Measurements from ENCODE around the gene SYF2. TPM values are rescaled to one million over a fixed set of nuclear protein-coding genes. Genes with fewer than 3 reads are reported as not detected.
A peak's percentile ranks its signal among the peaks of the same experiment; 100 is the strongest.

SYF2 gene
- total RNA-seq, 1 donor: 12.4 TPM

GRCh38 chr1:25186161-25187007, 45.9 kb downstream of the SYF2 start:
- DNase-seq (ENCODE audit: low read depth in 2 of 3, low spot score in 2 of 3): peak in 1 of 3 donors; percentile 8

- DNase-seq (ENCODE audit: low read depth in 2 of 3, low spot score in 2 of 3): peak in 1 of 3 donors; percentile 13
Observed at GRCh38 chr1:25185409-25186160, 46.7 kb downstream of the SYF2 start.

DNA sequence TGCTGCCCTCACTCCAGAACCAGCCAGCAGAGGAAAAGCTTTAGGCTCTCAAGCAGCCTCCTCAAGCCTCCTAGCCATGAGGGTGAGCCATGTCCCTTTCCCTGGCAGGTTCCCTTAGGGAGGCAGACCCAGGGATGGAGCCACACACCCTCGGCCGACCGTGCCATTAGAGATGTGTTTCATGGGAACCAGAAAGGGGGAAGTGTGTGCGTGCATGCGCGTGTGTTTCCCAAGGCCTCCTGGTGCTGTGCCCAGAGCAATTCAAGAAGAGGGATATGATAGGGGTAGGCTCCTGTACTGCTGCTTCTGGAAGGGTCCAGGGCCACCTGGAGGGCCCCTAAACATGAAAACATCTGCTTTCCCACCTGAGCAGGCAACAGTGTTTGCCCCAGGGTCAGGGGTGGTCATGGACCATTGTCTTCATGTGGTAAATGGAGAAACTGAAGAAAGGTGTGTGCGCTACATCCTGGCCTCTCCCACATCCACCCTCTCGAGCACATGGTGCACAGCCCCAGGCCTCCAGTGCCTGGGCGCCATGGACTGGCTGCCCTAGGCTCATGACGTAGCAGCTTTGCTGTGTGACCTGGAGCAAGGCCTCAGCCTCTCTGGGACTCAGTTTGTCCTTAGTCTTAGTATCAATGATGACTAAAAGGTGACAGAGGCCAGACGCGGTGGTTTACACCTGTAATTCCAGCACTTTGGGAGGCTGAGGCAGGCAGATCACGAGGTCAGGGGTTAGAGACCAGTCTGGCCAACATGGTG, 48.1 kb downstream of the SYF2 start:
- DNase-seq (ENCODE audit: low read depth in 2 of 3, low spot score in 2 of 3): no peak

DNA sequence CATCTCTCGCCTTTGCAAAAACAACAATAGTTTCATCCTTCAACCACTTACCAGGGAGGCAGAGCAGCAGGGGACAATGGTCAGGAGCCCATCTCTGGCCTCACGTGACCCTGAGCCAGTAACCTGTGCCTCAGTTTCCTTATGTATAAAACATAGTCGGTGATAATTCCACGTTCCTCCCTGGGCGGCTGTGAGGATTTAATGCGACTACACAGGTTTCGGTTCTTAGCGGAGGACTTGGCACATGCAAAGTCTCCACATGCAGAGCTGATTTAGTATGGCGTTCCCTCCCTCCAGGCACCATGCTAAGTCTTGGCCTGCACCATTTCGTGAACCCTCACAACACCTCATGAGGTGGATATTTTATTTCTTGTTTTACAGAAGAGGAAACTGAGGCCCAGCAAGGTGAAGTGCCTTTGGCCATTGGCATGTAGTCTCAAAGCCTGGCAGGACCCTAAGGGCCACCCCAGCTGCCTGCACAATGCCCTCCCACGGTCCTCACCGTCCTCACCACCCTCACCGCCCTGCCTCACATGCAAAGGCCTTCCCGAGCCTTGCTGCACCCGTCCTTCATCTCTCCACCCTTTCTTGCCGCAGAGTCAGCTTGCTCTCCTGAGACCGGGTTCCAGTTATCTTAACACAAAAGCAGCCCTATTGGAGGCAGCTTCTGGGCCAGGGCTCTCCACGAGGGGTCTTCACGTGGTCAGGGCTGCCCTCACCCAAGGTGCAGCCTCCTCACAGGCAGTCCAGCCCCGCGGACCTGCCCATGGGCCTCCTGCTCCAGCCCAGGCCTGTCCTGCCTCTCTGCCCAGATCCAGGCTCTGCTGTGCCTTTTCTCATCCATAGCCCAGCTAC, 48.9 kb downstream of the SYF2 start:
- no peak for DNase-seq (ENCODE audit: low read depth in 2 of 3, low spot score in 2 of 3)

GRCh38 chr1:25182629-25183028, 49.7 kb downstream of the SYF2 start:
- no peak for DNase-seq (ENCODE audit: low read depth in 2 of 3, low spot score in 2 of 3)

GRCh38 chr1:25180996-25181395, 51.3 kb downstream of the SYF2 start:
- DNase-seq (ENCODE audit: low read depth in 2 of 3, low spot score in 2 of 3): no peak

- DNase-seq (ENCODE audit: low read depth in 2 of 3, low spot score in 2 of 3): no peak
Observed at GRCh38 chr1:25178917-25179561, 53.3 kb downstream of the SYF2 start.

GRCh38 chr1:25174730-25175612, 57.3 kb downstream of the SYF2 start:
- DNase-seq (ENCODE audit: low read depth in 2 of 3, low spot score in 2 of 3): no peak

- no peak for DNase-seq (ENCODE audit: low read depth in 2 of 3, low spot score in 2 of 3)
Observed at GRCh38 chr1:25174363-25174729, 58.0 kb downstream of the SYF2 start.

DNA sequence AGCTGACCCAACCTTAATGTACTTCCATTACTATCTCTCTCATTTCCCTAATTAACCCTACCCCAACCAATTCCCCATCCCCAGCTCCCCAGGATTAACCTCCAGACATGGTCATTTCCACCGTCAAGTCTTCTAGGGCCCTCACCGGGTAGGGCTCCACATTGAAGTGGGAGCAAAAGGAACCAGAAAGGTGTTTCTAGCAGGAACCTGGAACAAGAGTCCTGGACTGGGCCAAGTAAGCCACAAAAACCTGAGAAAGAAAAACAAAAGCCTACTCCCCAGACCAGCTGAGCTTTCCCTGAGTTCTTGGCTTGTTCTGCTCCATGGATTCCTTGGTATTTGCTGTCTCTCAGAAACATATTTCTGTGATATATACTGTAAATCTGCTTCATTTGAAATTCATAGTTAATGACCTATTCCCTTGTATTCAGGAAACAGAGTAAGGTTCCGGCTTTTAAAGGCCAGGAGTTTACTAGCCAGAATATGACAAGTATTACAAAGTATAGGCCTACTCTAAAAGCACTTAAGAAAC, 58.4 kb downstream of the SYF2 start:
- no peak for DNase-seq (ENCODE audit: low read depth in 2 of 3, low spot score in 2 of 3)

Other genes with a start within 250 kb of the SYF2 start
- gene RSRP1, start 15.0 kb upstream of the SYF2 start, total RNA-seq: 328 TPM
- under 0.01 TPM for gene RHD, start 40.0 kb upstream of the SYF2 start, total RNA-seq
- gene TMEM50A, start 105.8 kb upstream of the SYF2 start, total RNA-seq: 38.0 TPM
- 2.4 TPM for gene RHCE, start 188.3 kb upstream of the SYF2 start, total RNA-seq
- gene MACO1, start 198.4 kb upstream of the SYF2 start, total RNA-seq: 10.8 TPM

Data from hematopoietic multipotent progenitor cell (in vitro differentiated cells).